PC-9 (cell line): ENCODE measurements around the gene RLN1. TPM values are rescaled to one million over a fixed set of nuclear protein-coding genes. Genes with fewer than 3 reads are reported as not detected.

Experiments
- BruUV-seq: library from RNA; stranded (reverse); fragments of 400-500 nt; replicated peaks from 2 replicates; lab custom pipeline; 2021; lab: Mats Ljungman, UMichigan
- CTCF ChIA-PET: fragments of 300-600 bp; sonication (Branson Sonifier 250); formaldehyde crosslinking; loops from one replicate; lab custom pipeline; 2022; ENCODE audit warnings: antibody characterized with exemption; lab: Charles Lee
- POLR2A ChIA-PET: fragments of 300-600 bp; sonication (Branson Sonifier 250); formaldehyde crosslinking; loops from one replicate; lab custom pipeline; 2022; ENCODE audit warnings: antibody characterized with exemption; ENCODE audit not compliant: unreplicated experiment; lab: Charles Lee
- DNase-seq, 2 experiments: peaks; one replicate each; pipeline versions ENCODE4 v3.0.0 to v3.0.0-alpha.2; 2015 to 2022; ENCODE audit warnings: mixed read lengths in 1 of 2
- H2AFZ ChIP-seq: fragments of 200-600 bp; sonication (generic); 2 replicates; pipeline ENCODE4 v1.8.1; 2017; ENCODE audit warnings: antibody characterized with exemption
- H3F3A ChIP-seq: fragments of 200-600 bp; sonication (generic); 2 replicates; pipeline ENCODE4 v1.8.1; 2017; ENCODE audit warnings: antibody characterized with exemption, mild to moderate bottlenecking, low read depth; ENCODE audit not compliant: insufficient read depth
- H3K27ac ChIP-seq: fragments of 200-600 bp; sonication (generic); 2 replicates; pipeline ENCODE4 v1.6.1; 2016; ENCODE audit warnings: mixed run types
- H3K27me3 ChIP-seq: fragments of 200-600 bp; sonication (generic); 2 replicates; pipeline ENCODE4 v1.6.1; 2016; ENCODE audit warnings: low read depth, mixed run types; ENCODE audit not compliant: insufficient read depth
- H3K36me3 ChIP-seq: fragments of 200-600 bp; sonication (generic); 2 replicates; pipeline ENCODE4 v1.6.1; 2016; ENCODE audit warnings: low read depth, mixed run types
- H3K4me1 ChIP-seq: fragments of 200-600 bp; sonication (generic); replicated peaks from 2 replicates; pipeline ENCODE4 v1.6.1; 2016; ENCODE audit warnings: mixed run types; ENCODE audit not compliant: insufficient read depth
- H3K4me2 ChIP-seq: fragments of 200-600 bp; sonication (generic); 2 replicates; pipeline ENCODE4 v1.6.1; 2017; ENCODE audit warnings: mixed run types
- H3K4me3 ChIP-seq: fragments of 200-600 bp; sonication (generic); 2 replicates; pipeline ENCODE4 v1.6.1; 2016; ENCODE audit warnings: mixed run types
- H3K79me2 ChIP-seq: fragments of 200-600 bp; sonication (generic); 2 replicates; pipeline ENCODE4 v1.6.1; 2017; ENCODE audit warnings: low read depth, mixed run types
- H3K9me2 ChIP-seq: fragments of 200-600 bp; sonication (generic); 2 replicates; pipeline ENCODE4 v1.8.1; 2017; ENCODE audit warnings: mild to moderate bottlenecking; ENCODE audit not compliant: insufficient read depth
- H3K9me3 ChIP-seq: fragments of 200-600 bp; sonication (generic); 2 replicates; pipeline ENCODE4 v1.8.1; 2016; ENCODE audit warnings: low read depth; ENCODE audit not compliant: insufficient read depth
- H4K20me1 ChIP-seq: fragments of 200-600 bp; sonication (generic); 2 replicates; pipeline ENCODE4 v1.8.1; 2017; ENCODE audit not compliant: insufficient read depth
- EZH2 ChIP-seq: fragments of 200-600 bp; sonication (generic); IDR thresholded peaks from 2 replicates; pipeline ENCODE4 v1.8.0; 2017; ENCODE audit warnings: antibody characterized with exemption, low read depth
- intact Hi-C: fragments of 100-400 bp; cut with micrococcal nuclease; formaldehyde crosslinking; loops from one replicate; pipeline ENCODE4 v1.10.0; 2022; ENCODE audit not compliant: unreplicated experiment
- total RNA-seq: library from RNA; stranded (reverse); gene quantifications from 2 replicates; pipeline ENCODE4 v1.2.3, GENCODE V29; 2021
- TF ChIP-seq, protein P1 (sequence below): fragments of 200-600 bp; sonication (generic); conservative IDR thresholded peaks from 2 replicates; pipeline ENCODE4 v1.6.1; 2017; ENCODE audit warnings: mixed run types, antibody characterized with exemption, mild to moderate bottlenecking, moderate library complexity

The RLN1 gene
- total RNA-seq, 1 experiment from 2014 or later: 0.83 TPM

DNA sequence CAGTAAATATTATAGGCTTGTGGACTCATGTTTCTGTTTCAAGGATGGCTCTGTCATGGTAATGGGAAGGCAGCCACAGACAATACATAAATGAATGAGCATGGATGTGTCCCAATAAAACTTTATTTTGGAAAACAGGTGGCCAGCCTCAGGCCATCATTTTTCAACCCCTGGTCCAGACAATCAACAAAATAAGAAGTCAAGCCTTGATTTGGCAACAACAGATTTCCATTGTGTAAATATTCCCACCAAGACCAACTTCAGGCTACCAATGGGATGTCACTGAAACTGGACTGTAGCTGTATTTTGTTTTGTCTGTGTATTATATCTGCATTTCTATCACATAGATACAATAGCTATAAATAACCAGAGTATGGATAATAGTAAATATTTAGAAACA, 20.7 kb upstream of the RLN1 start:
- Histone ChIP-seq H3K4me3 (no peak overlapping the region), H3K9me2 (no peaks in the 10 kb centered on the region), H3K4me1 (no peaks in the 10 kb centered on the region), H3K27ac (no peak overlapping the region), H4K20me1 (no peaks in the 10 kb centered on the region), H3K36me3 (no peaks in the 10 kb centered on the region), H3F3A (no peaks in the 10 kb centered on the region), H3K27me3 (no peaks in the 10 kb centered on the region), H3K9me3 (no peaks in the 10 kb centered on the region), H2AFZ (no peak overlapping the region), H3K79me2 (no peaks in the 10 kb centered on the region), H3K4me2 (no peak overlapping the region)
- ChIA-PET POLR2A (no interaction called here), CTCF (no interaction called here)
- BruUV-seq: no TSS peak
- intact Hi-C loops: no loop called here
- TF ChIP-seq EZH2: no peak
- TF ChIP-seq, protein P1, sequence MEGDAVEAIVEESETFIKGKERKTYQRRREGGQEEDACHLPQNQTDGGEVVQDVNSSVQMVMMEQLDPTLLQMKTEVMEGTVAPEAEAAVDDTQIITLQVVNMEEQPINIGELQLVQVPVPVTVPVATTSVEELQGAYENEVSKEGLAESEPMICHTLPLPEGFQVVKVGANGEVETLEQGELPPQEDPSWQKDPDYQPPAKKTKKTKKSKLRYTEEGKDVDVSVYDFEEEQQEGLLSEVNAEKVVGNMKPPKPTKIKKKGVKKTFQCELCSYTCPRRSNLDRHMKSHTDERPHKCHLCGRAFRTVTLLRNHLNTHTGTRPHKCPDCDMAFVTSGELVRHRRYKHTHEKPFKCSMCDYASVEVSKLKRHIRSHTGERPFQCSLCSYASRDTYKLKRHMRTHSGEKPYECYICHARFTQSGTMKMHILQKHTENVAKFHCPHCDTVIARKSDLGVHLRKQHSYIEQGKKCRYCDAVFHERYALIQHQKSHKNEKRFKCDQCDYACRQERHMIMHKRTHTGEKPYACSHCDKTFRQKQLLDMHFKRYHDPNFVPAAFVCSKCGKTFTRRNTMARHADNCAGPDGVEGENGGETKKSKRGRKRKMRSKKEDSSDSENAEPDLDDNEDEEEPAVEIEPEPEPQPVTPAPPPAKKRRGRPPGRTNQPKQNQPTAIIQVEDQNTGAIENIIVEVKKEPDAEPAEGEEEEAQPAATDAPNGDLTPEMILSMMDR: no peak
- no peak for DNase-seq

DNA sequence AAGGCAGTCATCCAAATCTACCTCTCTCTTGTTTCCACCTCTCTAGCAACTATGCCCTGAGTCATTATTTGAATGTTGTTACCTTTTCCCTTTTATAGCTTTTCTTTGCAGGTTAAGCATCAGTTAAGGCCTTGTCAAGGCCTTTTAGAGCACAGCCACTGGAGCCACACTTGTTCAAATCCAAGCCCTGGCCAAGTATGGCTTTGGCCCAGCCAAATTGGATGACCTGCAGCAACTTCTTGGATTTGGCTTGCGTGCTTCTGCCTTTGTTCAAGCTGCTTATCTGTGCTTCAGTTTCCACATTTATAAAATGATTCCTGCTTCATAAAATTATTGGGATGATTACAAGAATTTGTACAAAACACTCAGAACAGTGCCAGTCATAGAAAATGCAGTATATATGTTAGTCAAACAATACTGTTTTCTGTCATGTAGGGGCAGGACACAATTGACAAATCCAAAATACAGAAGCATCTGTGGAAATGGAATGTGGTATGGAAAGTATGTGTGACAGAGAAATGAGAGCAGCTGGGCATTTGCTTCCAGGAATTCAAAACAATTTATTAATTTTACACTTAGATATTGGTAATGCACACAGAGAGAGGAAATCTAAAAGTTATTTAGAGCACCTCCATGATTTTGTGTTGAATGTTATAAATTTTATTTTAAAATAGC, 17.9 kb upstream of the RLN1 start:
- H3K36me3 ChIP-seq: no peaks in the 10 kb centered on the region
- H3K9me3 ChIP-seq: no peaks in the 10 kb centered on the region
- no TSS peak for BruUV-seq
- H3K79me2 ChIP-seq: no peaks in the 10 kb centered on the region
- intact Hi-C loops: no loop called here
- no peaks in the 10 kb centered on the region for H3K9me2 ChIP-seq
- CTCF ChIA-PET: no interaction called here
- no peak overlapping the region for H3K27ac ChIP-seq
- no peak for DNase-seq
- TF ChIP-seq, protein P1: no peak
- no peak for TF ChIP-seq EZH2
- no peaks in the 10 kb centered on the region for H3K4me1 ChIP-seq
- no peaks in the 10 kb centered on the region for H4K20me1 ChIP-seq
- no peak overlapping the region for H3K4me2 ChIP-seq
- H2AFZ ChIP-seq: no peak overlapping the region
- H3K27me3 ChIP-seq: no peaks in the 10 kb centered on the region
- POLR2A ChIA-PET: no interaction called here
- no peak overlapping the region for H3K4me3 ChIP-seq
- no peaks in the 10 kb centered on the region for H3F3A ChIP-seq

DNA sequence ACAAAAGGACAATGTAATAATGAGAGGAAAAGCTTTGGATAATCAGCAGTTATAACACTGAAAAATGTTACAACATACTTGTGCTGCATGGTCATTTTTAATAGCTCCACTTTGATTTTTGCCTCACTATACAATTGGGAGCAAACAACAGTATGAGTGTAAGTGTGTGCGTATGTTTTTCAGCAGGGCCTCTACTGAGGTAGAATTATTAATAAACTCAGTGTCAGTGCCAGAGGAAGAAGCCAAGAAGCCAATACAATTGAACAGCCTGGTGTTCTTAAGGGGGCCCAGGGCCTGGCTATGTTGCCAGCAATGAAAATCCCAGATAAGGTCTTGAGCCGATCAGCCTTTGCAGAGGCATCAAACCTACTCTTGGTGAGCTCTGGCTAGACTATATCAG, 16.1 kb upstream of the RLN1 start:
- H2AFZ ChIP-seq: no peak overlapping the region
- ChIA-PET CTCF (no interaction called here), POLR2A (no interaction called here)
- H3K9me3 ChIP-seq: no peaks in the 10 kb centered on the region
- BruUV-seq: no TSS peak
- no peaks in the 10 kb centered on the region for H3F3A ChIP-seq
- no peaks in the 10 kb centered on the region for H3K9me2 ChIP-seq
- no peaks in the 10 kb centered on the region for H4K20me1 ChIP-seq
- no peak for TF ChIP-seq EZH2
- TF ChIP-seq, protein P1: no peak
- DNase-seq: no peak
- H3K27ac ChIP-seq: no peak overlapping the region
- no peaks in the 10 kb centered on the region for H3K79me2 ChIP-seq
- no peaks in the 10 kb centered on the region for H3K4me1 ChIP-seq
- intact Hi-C loops: no loop called here
- H3K36me3 ChIP-seq: no peaks in the 10 kb centered on the region
- no peak overlapping the region for H3K4me2 ChIP-seq
- no peak overlapping the region for H3K4me3 ChIP-seq
- no peaks in the 10 kb centered on the region for H3K27me3 ChIP-seq
